Transverse colon (tissue), 4 donors: Measurements from ENCODE around the gene LDB2.

Experiments used
- CTCF ChIP-seq, 5 experiments: fragments of 200-600 bp in 3 of 5; fragments of 450-650 bp in 2 of 5; sonication (generic) in 3 of 5; IDR thresholded peaks; 1 replicate in 2 of 5; 2 replicates in 3 of 5; pipeline ENCODE4 v1.5.1; 2016 to 2017; ENCODE audit warnings: antibody characterized with exemption in 5 of 5, inconsistent platforms in 3 of 5, mild to moderate bottlenecking in 2 of 5, moderate library complexity in 1 of 5
- POLR2AphosphoS5 ChIP-seq, 3 donors: sonication (generic); formaldehyde crosslinking; IDR thresholded peaks; one replicate each; pipeline ENCODE4 v1.6.1; 2016; ENCODE audit warnings: antibody characterized with exemption in 3 of 3

GRCh38 chr4:16573206-16573605, 325.2 kb downstream of the LDB2 start:
- TF ChIP-seq CTCF (IDR thresholded peaks at IDR 0.05) (no peak), POLR2AphosphoS5 (IDR thresholded peaks at IDR 0.05) (no peak)
